Suprapubic skin (tissue), 4 donors: ENCODE measurements around the gene ARCN1.

Experiments
- CTCF ChIP-seq, 2 donors: fragments of 200-600 bp in 1 of 2; fragments of 450-650 bp in 1 of 2; sonication (generic) in 1 of 2; IDR thresholded peaks; one replicate each; pipeline ENCODE4 v1.5.1; 2016 to 2019; ENCODE audit warnings: antibody characterized with exemption in 2 of 2, mild to moderate bottlenecking in 1 of 2, moderate library complexity in 1 of 2
- EP300 ChIP-seq: sonication (generic); formaldehyde crosslinking; IDR thresholded peaks from one replicate; pipeline ENCODE4 v1.6.1; 2017; ENCODE audit warnings: antibody characterized with exemption
- POLR2A ChIP-seq, 2 donors: fragments of 450-650 bp; IDR thresholded peaks; one replicate each; pipeline ENCODE4 v1.6.1; 2017; ENCODE audit warnings: antibody characterized with exemption in 2 of 2, mild to moderate bottlenecking in 2 of 2, moderate library complexity in 2 of 2
- POLR2AphosphoS5 ChIP-seq, 3 donors: sonication (generic); formaldehyde crosslinking; IDR thresholded peaks; one replicate each; pipeline ENCODE4 v1.6.1; 2017; ENCODE audit warnings: antibody characterized with exemption in 3 of 3

GRCh38 chr11:118533769-118534729 lies 38.2 kb upstream of the ARCN1 start:
- TF ChIP-seq EP300 = no peak
- TF ChIP-seq POLR2A (IDR thresholded peaks at IDR 0.05) = no peak
- TF ChIP-seq CTCF (IDR thresholded peaks at IDR 0.05) = no peak
- no peak for TF ChIP-seq POLR2AphosphoS5 (IDR thresholded peaks at IDR 0.05)
